T-cell (primary cell): ENCODE data around the gene TLL2. TPM values are rescaled to one million over a fixed set of nuclear protein-coding genes. Genes with fewer than 3 reads are reported as not detected.

Source experiments
- ATAC-seq, 4 experiments: fragments of 200-7000 bp in 3 of 4; fragments of 150-1000 bp in 1 of 4; cut with Tn5 transposase; replicated peaks in 1 of 4; 1 replicate in 3 of 4; 2 replicates in 1 of 4; pipeline ENCODE4 v1.10.0; 2021; ENCODE audit warnings: moderate library complexity in 3 of 4, mild to moderate bottlenecking in 2 of 4, moderate number of reproducible peaks in 1 of 4
- CTCF ChIA-PET, 2 donors: fragments of 300-600 bp; sonication (Branson Sonifier 250); formaldehyde crosslinking; loops; one replicate each; lab custom pipeline; 2022; ENCODE audit warnings: antibody characterized with exemption in 2 of 2; lab: Charles Lee
- POLR2A ChIA-PET, 2 donors: fragments of 300-600 bp; sonication (Branson Sonifier 250); formaldehyde crosslinking; loops; one replicate each; lab custom pipeline; 2022; ENCODE audit warnings: antibody characterized with exemption in 2 of 2; lab: Charles Lee
- DNase-seq, 35 experiments: peaks; one replicate each; pipeline versions ENCODE4 v3.0.0 to v3.0.0-alpha.2; 2013 to 2023
- H3K27ac ChIP-seq: one replicate; pipeline ENCODE4 v1.5.1; 2013; ENCODE audit warnings: low read length
- H3K27me3 ChIP-seq, 2 experiments: replicated peaks in 1 of 2; 1 replicate in 1 of 2; 2 replicates in 1 of 2; pipeline versions ENCODE4 v1.6.1 to v1.7.0; 2013; ENCODE audit warnings: low read length in 1 of 2, mixed read lengths in 1 of 2; ENCODE audit not compliant: control insufficient read depth in 2 of 2, insufficient read depth in 2 of 2; ENCODE audit errors: extremely low read depth in 1 of 2
- H3K36me3 ChIP-seq, 2 donors: 1 replicate in 1 of 2; 2 replicates in 1 of 2; pipeline versions ENCODE4 v1.6.1 to v1.7.0; 2013; ENCODE audit warnings: low read length in 1 of 2; ENCODE audit not compliant: control insufficient read depth in 2 of 2, insufficient read depth in 1 of 2; ENCODE audit errors: extremely low read depth in 1 of 2
- H3K4me1 ChIP-seq, 2 experiments: 1 replicate in 1 of 2; 2 replicates in 1 of 2; pipeline versions ENCODE4 v1.6.1 to v1.7.0; 2013; ENCODE audit warnings: low read length in 2 of 2, mixed read lengths in 1 of 2; ENCODE audit not compliant: insufficient read depth in 2 of 2, control insufficient read depth in 1 of 2; ENCODE audit errors: extremely low read depth in 1 of 2
- H3K4me3 ChIP-seq, 2 donors: 1 replicate in 1 of 2; 2 replicates in 1 of 2; pipeline versions ENCODE4 v1.5.1 to v1.7.0; 2013; ENCODE audit warnings: mild to moderate bottlenecking in 2 of 2, low read length in 1 of 2, moderate library complexity in 1 of 2; ENCODE audit not compliant: control insufficient read depth in 1 of 2; ENCODE audit errors: extremely low read depth in 1 of 2
- H3K9me3 ChIP-seq: 2 replicates; pipeline ENCODE4 v1.7.0; 2013
- H3K27ac Mint-ChIP-seq, 2 donors: one replicate each; pipeline ENCODE4 v1.8.0; 2020 to 2021; ENCODE audit warnings: mild to moderate bottlenecking in 2 of 2, mixed read lengths in 2 of 2
- H3K27me3 Mint-ChIP-seq, 2 donors: one replicate each; pipeline ENCODE4 v1.8.0; 2021 to 2022; ENCODE audit warnings: mixed read lengths in 2 of 2
- H3K36me3 Mint-ChIP-seq: one replicate; pipeline ENCODE4 v1.8.0; 2021; ENCODE audit warnings: mixed read lengths
- H3K4me1 Mint-ChIP-seq, 3 donors: one replicate each; pipeline ENCODE4 v1.8.0; 2020 to 2022; ENCODE audit warnings: mixed read lengths in 3 of 3, mild to moderate bottlenecking in 1 of 3
- H3K4me3 Mint-ChIP-seq, 3 donors: one replicate each; pipeline ENCODE4 v1.8.0; 2020 to 2022; ENCODE audit warnings: mild to moderate bottlenecking in 3 of 3, mixed read lengths in 3 of 3, moderate library complexity in 3 of 3
- H3K9me3 Mint-ChIP-seq, 3 donors: one replicate each; pipeline ENCODE4 v1.8.0; 2020 to 2022; ENCODE audit warnings: mixed read lengths in 3 of 3
- WGBS: methylation state at CpG from one replicate; pipeline ENCODE4 v1.1.5; 2013; ENCODE audit warnings: missing lambda C conversion rate; ENCODE audit not compliant: insufficient coverage; 5-methylcytosine and 5-hydroxymethylcytosine counted together
- total RNA-seq, 35 experiments: library from RNA in 6 of 35; stranded (reverse) in 6 of 35; fragments of 120-200 nt in 1 of 35; gene quantifications; one replicate each; pipeline versions ENCODE4 v1.2.1 to v1.2.4 and lab custom pipeline; 2013 to 2026

The TLL2 gene
- total RNA-seq, 5 donors from 2014 or later (not counting 1 experiment from before 2014, with no cell fraction given) = 0.15 to 0.32 (median 0.23) TPM; not detected in 2

DNA sequence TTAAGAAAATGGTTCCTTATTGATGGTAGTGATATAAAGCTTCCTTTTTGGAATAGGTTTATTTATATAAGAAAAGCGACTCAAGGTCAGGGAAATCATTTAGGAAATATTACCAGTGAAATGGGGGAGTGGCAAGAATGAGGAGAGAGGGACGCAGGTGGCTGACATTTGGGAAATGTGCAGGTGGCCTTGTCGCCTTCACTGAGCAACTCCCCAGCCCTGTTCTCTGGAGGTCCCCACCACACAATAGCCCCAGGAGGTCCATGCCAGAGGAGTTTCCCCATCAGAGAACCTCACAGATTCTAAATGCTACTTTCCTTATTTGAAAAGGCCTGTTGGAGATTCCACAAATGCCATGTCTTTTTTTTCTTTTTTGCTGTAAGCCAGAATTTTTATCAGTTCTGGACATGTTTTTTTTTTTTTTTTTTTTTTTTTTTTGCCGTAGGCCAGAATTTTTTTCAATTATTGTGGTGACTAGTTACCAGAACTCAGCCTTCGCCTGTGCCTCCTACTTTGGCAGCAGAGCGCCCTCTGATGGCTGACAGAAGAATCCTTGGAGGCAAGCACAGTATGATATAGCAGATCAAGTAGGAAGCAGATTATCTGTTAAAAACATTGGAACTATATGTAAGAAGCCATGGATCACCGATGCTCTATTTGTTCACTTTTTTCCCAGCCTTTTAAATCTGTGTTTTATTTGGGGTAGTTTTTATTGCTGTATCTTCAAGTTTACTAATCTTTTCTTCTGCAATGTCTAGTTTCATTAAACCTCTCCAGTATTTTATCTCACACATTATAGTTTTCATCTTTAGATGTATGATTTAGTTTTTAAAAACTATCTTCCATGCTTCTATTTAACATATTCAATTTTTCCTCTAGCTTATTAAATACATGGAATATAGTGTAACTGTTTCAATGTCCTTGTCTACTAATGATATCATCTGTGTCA lies 173.5 kb downstream of the TLL2 start:
- ChIA-PET CTCF (interaction anchor here (0.6 to 2.7 kb wide), 28 partner anchors 8 to 1744 kb away, joined by 3 to 15 read pairs (median 5); partner anchors contain the start of gene TCTN3 (in 1 of the 2)), POLR2A (interaction anchor here (0.6 kb wide), 4 partner anchors 11 to 244 kb away, joined by 3 to 8 read pairs (median 7); no protein-coding TSS in a partner anchor)
- no peaks in the 10 kb centered on the region for H3K9me3 ChIP-seq
- H3K27me3 Mint-ChIP-seq = peaks cover 2 to 8% of the 10 kb centered on the region in 2 donors
- no peak overlapping the region for H3K27ac ChIP-seq
- no peak overlapping the region for H3K4me3 Mint-ChIP-seq
- H3K9me3 Mint-ChIP-seq = no peaks in the 10 kb centered on the region
- DNase-seq (peak in 33 of 35 experiments; percentile 8 to 75 (median 50)), ATAC-seq (peak in 3 of 4 experiments; percentile 70 to 84 (median 75))
- H3K36me3 ChIP-seq = no peaks in the 10 kb centered on the region
- H3K4me1 Mint-ChIP-seq = peaks cover 0 to 3% (median 2%) of the 10 kb centered on the region in 3 donors
- H3K27me3 ChIP-seq = peaks cover 0 to 3% of the 10 kb centered on the region in 2 experiments
- H3K4me1 ChIP-seq = no peaks in the 10 kb centered on the region
- H3K36me3 Mint-ChIP-seq = no peaks in the 10 kb centered on the region
- no peak overlapping the region for H3K4me3 ChIP-seq
- H3K27ac Mint-ChIP-seq = no peak overlapping the region
- WGBS = 60% methylated on average over 1 of the region's 7 CpGs

DNA sequence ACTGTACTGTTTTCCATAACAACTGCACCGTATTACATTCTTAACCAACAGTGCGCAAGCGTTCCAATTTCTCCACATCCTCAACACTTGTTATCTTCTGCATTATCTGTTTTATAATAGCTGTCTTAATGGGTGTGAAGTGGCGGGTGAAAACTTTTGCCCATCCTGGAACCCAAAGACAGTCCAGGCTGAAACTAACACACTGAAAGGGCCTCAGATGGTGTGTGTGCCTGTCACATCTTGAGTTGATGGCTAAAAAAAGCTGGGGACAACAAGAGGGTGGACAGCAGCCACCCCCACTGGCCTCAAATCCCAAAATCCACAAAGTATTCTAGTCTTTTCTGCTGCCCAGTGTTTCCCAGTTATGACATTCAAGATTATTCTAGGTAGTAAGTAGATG lies 174.3 kb downstream of the TLL2 start:
- H3K27ac Mint-ChIP-seq = no peak overlapping the region
- POLR2A ChIA-PET = interaction anchor here in 1 of 2 donors (0.6 kb wide), 3 partner anchors 11 to 243 kb away, joined by 7 to 8 read pairs (median 7); no protein-coding TSS in a partner anchor

DNA sequence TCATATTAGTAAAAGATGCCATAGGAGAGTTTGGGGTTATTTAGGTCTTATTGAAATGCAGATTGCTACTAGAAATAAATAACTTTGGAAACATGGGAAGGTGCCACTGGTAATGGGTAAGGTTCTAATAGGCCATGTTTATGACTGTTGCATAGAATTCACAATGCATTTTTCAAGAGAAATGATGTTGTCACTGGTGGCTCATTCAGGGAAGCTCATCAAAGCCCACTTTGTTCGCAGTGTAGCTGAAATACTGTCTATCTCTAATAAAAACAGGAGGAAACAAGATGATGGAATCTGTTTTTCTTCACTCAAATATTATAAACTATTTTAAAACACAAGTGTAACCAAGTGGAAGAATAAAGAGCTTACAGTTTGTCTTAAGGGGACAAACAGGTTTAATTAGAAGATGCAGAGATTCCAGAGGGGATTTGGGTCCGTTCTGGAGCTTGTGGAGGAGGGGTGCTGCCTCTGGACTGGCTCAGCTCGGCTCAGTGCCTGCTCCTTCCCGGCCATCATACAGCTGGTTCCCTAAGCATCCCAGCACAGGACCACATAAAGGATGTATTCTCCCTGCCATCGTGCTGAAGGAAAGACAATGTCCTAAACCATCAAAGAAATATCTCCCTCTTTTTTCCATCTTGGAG lies 175.3 kb downstream of the TLL2 start:
- no peaks in the 10 kb centered on the region for H3K36me3 Mint-ChIP-seq
- Histone ChIP-seq H3K9me3 (no peaks in the 10 kb centered on the region), H3K27me3 (no peaks in the 10 kb centered on the region), H3K4me3 (no peak overlapping the region), H3K36me3 (no peaks in the 10 kb centered on the region), H3K27ac (no peak overlapping the region), H3K4me1 (peaks cover 0 to 3% of the 10 kb centered on the region in 2 experiments)
- DNase-seq (no peak), ATAC-seq (no peak)
- WGBS = no CpG with 5 or more reads among the region's 5 CpGs
- peaks cover 15 to 18% (median 16%) of the 10 kb centered on the region in 3 donors for H3K4me1 Mint-ChIP-seq
- H3K9me3 Mint-ChIP-seq = no peaks in the 10 kb centered on the region
- ChIA-PET CTCF (interaction anchor here (0.6 to 1.6 kb wide), 7 partner anchors 20 to 645 kb away, joined by 3 to 5 read pairs (median 3); partner anchors contain the start of gene TCTN3 (in 1 of the 2)), POLR2A (interaction anchor here in 1 of 2 donors (1.1 kb wide), 1 partner anchor 104 kb away, joined by 5 read pairs; no protein-coding TSS in a partner anchor)
- H3K27ac Mint-ChIP-seq = no peak overlapping the region
- H3K4me3 Mint-ChIP-seq = no peak overlapping the region
- H3K27me3 Mint-ChIP-seq = peaks cover 9 to 16% of the 10 kb centered on the region in 2 donors

More for the DNA sequence above, 174.3 kb downstream of the TLL2 start:
- ATAC-seq (no peak), DNase-seq (no peak)
- no peak overlapping the region for H3K4me3 ChIP-seq
- H3K27ac ChIP-seq = no peak overlapping the region
- peaks cover 0 to 3% of the 10 kb centered on the region in 2 experiments for H3K27me3 ChIP-seq
- no peaks in the 10 kb centered on the region for H3K9me3 Mint-ChIP-seq
- no CpG with 5 or more reads among the region's 4 CpGs for WGBS
- no peaks in the 10 kb centered on the region for H3K4me1 ChIP-seq
- CTCF ChIA-PET = interaction anchor here (0.6 to 2.7 kb wide), 25 partner anchors 9 to 1745 kb away, joined by 3 to 15 read pairs (median 5); partner anchors contain the start of gene TCTN3 (in 1 of the 2)
- no peak overlapping the region for H3K4me3 Mint-ChIP-seq
- H3K9me3 ChIP-seq = no peaks in the 10 kb centered on the region
- no peaks in the 10 kb centered on the region for H3K36me3 ChIP-seq
- H3K36me3 Mint-ChIP-seq = no peaks in the 10 kb centered on the region
- peaks cover 5 to 16% of the 10 kb centered on the region in 2 donors for H3K27me3 Mint-ChIP-seq
- peaks cover 7 to 11% (median 10%) of the 10 kb centered on the region in 3 donors for H3K4me1 Mint-ChIP-seq

DNA sequence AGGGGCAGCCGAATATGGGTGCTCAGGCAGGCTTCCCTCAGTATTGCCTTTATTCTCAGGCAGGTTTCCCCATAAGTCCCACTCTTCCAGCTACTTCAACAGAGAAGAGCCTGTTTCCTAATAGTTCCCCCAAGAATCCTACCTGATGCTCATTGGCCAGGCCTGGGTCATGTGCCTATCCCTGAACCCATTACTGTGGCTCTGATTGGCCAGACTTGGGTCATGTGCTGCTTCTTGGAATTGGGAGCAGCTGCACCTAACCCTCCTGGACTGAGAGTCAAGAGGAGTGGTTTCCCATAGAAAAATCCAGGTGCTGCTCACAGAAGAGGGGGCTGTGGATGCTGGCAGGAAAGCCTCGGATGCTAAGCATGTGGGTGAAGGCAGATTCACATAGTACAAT lies 176.6 kb downstream of the TLL2 start:
- Histone ChIP-seq H3K27ac (no peak overlapping the region), H3K4me3 (no peak overlapping the region), H3K4me1 (peaks cover 6% of the 10 kb centered on the region in 2 experiments), H3K27me3 (peaks cover 0 to 4% of the 10 kb centered on the region in 2 experiments), H3K9me3 (no peaks in the 10 kb centered on the region), H3K36me3 (no peaks in the 10 kb centered on the region)
- ChIA-PET CTCF (interaction anchor here (0.7 to 1.9 kb wide), 6 partner anchors 103 to 643 kb away, joined by 3 to 5 read pairs (median 4); partner anchors contain the start of gene TCTN3 (in 1 of the 2)), POLR2A (interaction anchor here in 1 of 2 donors (0.6 kb wide), 1 partner anchor 431 kb away, joined by 5 read pairs; no protein-coding TSS in a partner anchor)
- 100% methylated on average over 1 of the region's 2 CpGs for WGBS
- Mint-ChIP-seq H3K4me1 (peaks cover 28 to 30% (median 29%) of the 10 kb centered on the region in 3 donors), H3K27ac (no peak overlapping the region), H3K27me3 (peaks cover 9 to 15% of the 10 kb centered on the region in 2 donors), H3K4me3 (no peak overlapping the region), H3K36me3 (no peaks in the 10 kb centered on the region), H3K9me3 (no peaks in the 10 kb centered on the region)
- ATAC-seq (no peak), DNase-seq (no peak)

DNA sequence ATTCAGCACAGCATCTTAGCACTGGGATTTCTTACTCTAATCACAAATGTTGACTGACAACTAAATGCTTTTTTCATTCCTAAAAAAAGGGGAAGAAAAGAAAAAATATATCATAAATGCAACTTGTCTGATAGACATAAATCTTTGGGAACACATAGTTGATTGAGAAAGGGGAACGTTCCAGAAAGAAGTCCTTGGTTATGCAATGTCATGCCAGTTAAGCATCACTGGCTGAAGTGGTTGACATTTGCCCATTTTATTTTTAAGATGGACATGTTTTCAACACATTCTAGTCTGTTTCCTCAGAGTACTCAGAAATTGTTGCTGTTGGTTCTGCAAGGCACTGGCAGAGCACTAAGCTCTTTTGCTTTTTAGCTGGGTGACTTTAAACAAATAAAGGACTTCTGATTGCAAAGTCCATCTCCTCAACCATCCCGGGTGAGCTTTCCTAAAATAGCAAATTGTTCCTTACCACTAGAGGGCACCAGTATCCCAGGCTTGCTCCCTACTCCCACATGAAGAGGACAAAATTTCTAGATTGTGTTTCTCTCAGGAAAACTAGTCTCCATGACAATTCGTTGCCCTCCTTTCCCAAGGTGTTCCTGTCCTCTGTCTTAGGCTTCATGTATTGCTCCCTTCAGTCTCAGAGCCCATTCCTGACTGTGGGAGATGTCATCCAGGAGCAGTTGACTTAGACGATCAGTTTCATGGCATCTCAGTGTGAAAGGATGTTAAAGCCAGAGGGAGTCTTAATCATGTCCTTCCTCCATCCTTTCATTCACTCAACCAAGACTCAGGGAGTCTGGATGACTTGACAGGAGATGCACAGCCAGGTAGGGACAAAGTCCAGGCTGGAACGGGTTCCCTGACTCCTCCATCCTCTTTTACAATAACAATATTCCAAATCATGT lies 178.9 kb downstream of the TLL2 start:
- Histone ChIP-seq H3K27ac (no peak overlapping the region), H3K9me3 (no peaks in the 10 kb centered on the region), H3K27me3 (peaks cover 0 to 4% of the 10 kb centered on the region in 2 experiments), H3K36me3 (no peaks in the 10 kb centered on the region), H3K4me1 (peaks cover 6% of the 10 kb centered on the region in 2 experiments), H3K4me3 (no peak overlapping the region)
- DNase-seq (peak in 1 of 35 experiments; percentile 37), ATAC-seq (no peak)
- ChIA-PET POLR2A (no interaction called here), CTCF (interaction anchor here (0.8 to 1.7 kb wide), 6 partner anchors 10 to 641 kb away, joined by 3 to 6 read pairs (median 4); partner anchors contain the start of gene TCTN3 (in 1 of the 2))
- H3K4me3 Mint-ChIP-seq = no peak overlapping the region
- no peak overlapping the region for H3K27ac Mint-ChIP-seq
- H3K27me3 Mint-ChIP-seq = peaks cover 13 to 17% of the 10 kb centered on the region in 2 donors
- 50% methylated on average over 2 of the region's 5 CpGs for WGBS
- no peaks in the 10 kb centered on the region for H3K9me3 Mint-ChIP-seq
- peaks cover 27 to 30% (median 28%) of the 10 kb centered on the region in 3 donors for H3K4me1 Mint-ChIP-seq
- no peaks in the 10 kb centered on the region for H3K36me3 Mint-ChIP-seq
